GM12801 (cell line): ENCODE measurements around the gene ADGRD1.

Source experiments
- CTCF ChIP-seq: IDR thresholded peaks from one replicate; pipeline ENCODE4 v1.5.1; 2011; ENCODE audit warnings: control low read depth; ENCODE audit not compliant: insufficient read length; ENCODE audit errors: extremely low read depth

ADGRD1 gene

GRCh38 chr12:130954544-130954831 lies 781 bp downstream of the ADGRD1 start:
- TF ChIP-seq CTCF: no peak

GRCh38 chr12:130955238-130955816 lies 1.6 kb downstream of the ADGRD1 start:
- TF ChIP-seq CTCF: no peak

- no peak for TF ChIP-seq CTCF
Observed at GRCh38 chr12:130956009-130956408, 2.3 kb downstream of the ADGRD1 start.

- TF ChIP-seq CTCF: no peak
Observed at GRCh38 chr12:130956456-130957303, 3.0 kb downstream of the ADGRD1 start.

- TF ChIP-seq CTCF: no peak
Observed at GRCh38 chr12:130957304-130957621, 3.6 kb downstream of the ADGRD1 start.

- no peak for TF ChIP-seq CTCF
Observed at GRCh38 chr12:130958557-130959140, 4.9 kb downstream of the ADGRD1 start.

- TF ChIP-seq CTCF: no peak
Observed at GRCh38 chr12:130959632-130960031, 5.9 kb downstream of the ADGRD1 start.
